Esophagus squamous epithelium (tissue), 4 donors: ENCODE data around the gene IDH1.

ENCODE experiments used
- POLR2A ChIP-seq, 4 donors: fragments of 450-650 bp; IDR thresholded peaks; one replicate each; pipeline ENCODE4 v1.6.1; 2017; ENCODE audit warnings: antibody characterized with exemption in 4 of 4, mild to moderate bottlenecking in 4 of 4, moderate library complexity in 3 of 4
- TF ChIP-seq, protein P1 (sequence below), 6 experiments: fragments of 450-650 bp in 4 of 6; fragments of 200-600 bp in 2 of 6; sonication (generic) in 2 of 6; IDR thresholded peaks; one replicate each; pipeline ENCODE4 v1.5.1; 2016 to 2019; ENCODE audit warnings: antibody characterized with exemption in 6 of 6, mild to moderate bottlenecking in 4 of 6, moderate library complexity in 4 of 6

DNA sequence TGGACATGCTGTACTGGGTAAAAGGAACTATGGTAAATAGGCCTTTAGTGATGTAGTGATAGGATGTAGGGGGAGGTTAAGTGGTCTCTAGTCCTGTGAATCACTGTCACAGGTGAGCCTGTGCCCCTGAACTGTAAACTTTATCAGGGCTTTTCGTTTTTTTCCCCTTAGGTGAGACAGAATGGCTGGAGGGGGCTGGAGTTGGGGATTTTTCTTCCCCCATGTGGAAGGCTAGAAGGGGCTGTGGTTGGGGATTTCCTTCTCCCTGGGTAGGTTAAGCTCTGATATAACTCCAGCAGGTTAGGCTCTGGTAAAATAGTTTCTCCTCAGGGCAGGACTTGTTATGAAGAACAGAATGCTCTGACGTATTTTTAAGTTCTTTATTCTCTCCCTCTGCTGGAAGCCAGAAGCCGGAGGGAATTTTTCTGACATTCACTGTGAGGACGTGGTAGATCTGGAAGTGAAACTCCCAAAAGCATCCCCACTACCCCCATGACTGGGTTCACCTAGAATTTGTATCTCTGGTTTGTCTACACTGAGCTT is 39.7 kb upstream of the IDH1 start:
- TF ChIP-seq, protein P1, sequence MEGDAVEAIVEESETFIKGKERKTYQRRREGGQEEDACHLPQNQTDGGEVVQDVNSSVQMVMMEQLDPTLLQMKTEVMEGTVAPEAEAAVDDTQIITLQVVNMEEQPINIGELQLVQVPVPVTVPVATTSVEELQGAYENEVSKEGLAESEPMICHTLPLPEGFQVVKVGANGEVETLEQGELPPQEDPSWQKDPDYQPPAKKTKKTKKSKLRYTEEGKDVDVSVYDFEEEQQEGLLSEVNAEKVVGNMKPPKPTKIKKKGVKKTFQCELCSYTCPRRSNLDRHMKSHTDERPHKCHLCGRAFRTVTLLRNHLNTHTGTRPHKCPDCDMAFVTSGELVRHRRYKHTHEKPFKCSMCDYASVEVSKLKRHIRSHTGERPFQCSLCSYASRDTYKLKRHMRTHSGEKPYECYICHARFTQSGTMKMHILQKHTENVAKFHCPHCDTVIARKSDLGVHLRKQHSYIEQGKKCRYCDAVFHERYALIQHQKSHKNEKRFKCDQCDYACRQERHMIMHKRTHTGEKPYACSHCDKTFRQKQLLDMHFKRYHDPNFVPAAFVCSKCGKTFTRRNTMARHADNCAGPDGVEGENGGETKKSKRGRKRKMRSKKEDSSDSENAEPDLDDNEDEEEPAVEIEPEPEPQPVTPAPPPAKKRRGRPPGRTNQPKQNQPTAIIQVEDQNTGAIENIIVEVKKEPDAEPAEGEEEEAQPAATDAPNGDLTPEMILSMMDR (IDR thresholded peaks at IDR 0.05): no peak
- no peak for TF ChIP-seq POLR2A (IDR thresholded peaks at IDR 0.05)
